ENCODE measurements around the gene ZFYVE9. TPM values are rescaled to one million over a fixed set of nuclear protein-coding genes. Genes with fewer than 3 reads are reported as not detected.

ZFYVE9 gene
- total and polyA plus RNA-seq, 9 of the 15 experiments (the other 6 are each of a cell fraction or from before 2014, with no cell fraction given): 0.52 to 14.4 (median 8.9) TPM

- TF ChIP-seq POLR2AphosphoS5 (IDR thresholded peaks at IDR 0.05; ENCODE audit: control insufficient read depth, insufficient read depth, low read depth, low read length) (no peak), NFXL1 (CRISPR knock-in tag; IDR thresholded peaks at IDR 0.05) (no peak), RAD21 (CRISPR knock-in tag; conservative IDR thresholded peaks at IDR 0.05 in 1 of 2, IDR thresholded peaks at IDR 0.05 in 1 of 2) (peak; percentile 26 to 76), TFE3 (CRISPR knock-in tag; IDR thresholded peaks at IDR 0.05) (no peak), FOXJ2 (tag; IDR thresholded peaks at IDR 0.05) (no peak), MECOM (CRISPR knock-in tag; IDR thresholded peaks at IDR 0.05) (no peak), TFAP4 (CRISPR knock-in tag; IDR thresholded peaks at IDR 0.05; ENCODE audit: borderline replicate concordance) (peak; percentile 58; the same call in 1 of the 2 replicates), ZNF175 (CRISPR knock-in tag; IDR thresholded peaks at IDR 0.05; ENCODE audit: low read depth) (no peak), CAMTA2 (CRISPR knock-in tag; conservative IDR thresholded peaks at IDR 0.05) (no peak), ZNF197 (CRISPR knock-in tag; IDR thresholded peaks at IDR 0.05; ENCODE audit: low read depth) (no peak), LEF1 (IDR thresholded peaks at IDR 0.05) (no peak), ZBTB5 (IDR thresholded peaks at IDR 0.05) (no peak), MEF2A (IDR thresholded peaks at IDR 0.05; ENCODE audit: control insufficient read depth, low read depth, low read length) (no peak), U2AF2 (optimal IDR thresholded peaks at IDR 0.05; ENCODE audit: low read depth, low read length) (no peak), MEF2D (tag; conservative IDR thresholded peaks at IDR 0.05; ENCODE audit: low read depth) (no peak), NCOA1 (IDR thresholded peaks at IDR 0.05; ENCODE audit: low read depth) (no peak), SAFB (IDR thresholded peaks at IDR 0.05; ENCODE audit: borderline replicate concordance, low read depth, low read length) (no peak), PURB (CRISPR knock-in tag; IDR thresholded peaks at IDR 0.05; ENCODE audit: low read depth) (no peak), RBM22 (IDR thresholded peaks at IDR 0.05; ENCODE audit: low read depth, low read length, poor library complexity, severe bottlenecking) (no peak), ZNF3 (CRISPR knock-in tag; IDR thresholded peaks at IDR 0.05) (no peak), PHTF2 (CRISPR knock-in tag; IDR thresholded peaks at IDR 0.05) (no peak), ZNF174 (CRISPR knock-in tag; IDR thresholded peaks at IDR 0.05) (no peak), CREB3 (tag; conservative IDR thresholded peaks at IDR 0.05; ENCODE audit: low read depth) (no peak)
These were observed 206.9 kb downstream of the ZFYVE9 start (continued) for GRCh38 chr1:52348704-52349300.

All from K562 (cell line).